ENCODE measurements around the gene TYMP.

TYMP gene

DNA sequence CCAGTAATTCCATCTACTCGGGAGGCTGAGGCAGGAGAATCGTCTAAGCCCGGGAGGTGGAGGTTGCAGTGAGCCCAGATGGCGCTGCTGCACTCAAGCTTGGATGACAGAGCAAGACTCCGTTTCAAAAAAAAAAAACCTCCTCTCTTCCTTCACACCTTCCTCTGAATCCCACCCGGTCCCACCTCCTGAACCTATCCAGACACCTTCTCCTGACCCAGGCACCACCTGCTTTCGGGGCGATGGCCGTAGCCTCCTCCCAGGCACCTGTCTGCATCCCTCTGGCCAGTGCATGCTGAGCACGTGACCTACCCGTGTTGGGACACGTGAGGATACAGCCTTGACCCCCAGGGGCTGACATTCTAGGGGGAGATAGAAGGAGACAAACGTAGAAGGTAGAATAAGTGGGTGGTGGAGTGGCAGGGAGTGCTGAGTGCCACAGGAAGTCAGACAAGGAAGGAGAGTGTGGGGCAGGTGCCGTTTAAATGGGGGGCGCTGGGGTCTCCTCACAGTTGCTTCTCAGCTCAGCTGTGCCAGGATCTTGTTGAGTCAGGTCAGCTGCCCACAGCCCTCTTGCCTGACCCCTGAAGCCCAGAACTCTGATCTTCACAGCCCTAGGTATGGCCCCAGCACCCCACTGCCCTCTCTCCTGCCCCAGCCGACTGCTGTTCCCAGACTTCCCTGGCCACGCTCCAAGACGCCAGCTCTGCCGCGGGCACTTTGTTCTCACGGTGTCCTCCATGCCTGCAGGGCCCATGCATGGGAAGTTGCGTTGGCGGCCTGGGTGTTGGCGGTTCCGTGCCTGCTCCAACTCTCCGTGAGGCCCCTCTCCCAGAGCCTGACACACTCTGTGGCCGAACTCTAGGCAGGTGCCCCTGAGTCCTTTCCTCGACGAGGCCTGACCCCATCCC, 44.3 kb downstream of the TYMP start:
- Histone ChIP-seq H3K36me3 (ENCODE audit: insufficient read depth, low read length) (no peaks in the 10 kb centered on the region; the same call in 1 of the 2 replicates), H3K9me3 (ENCODE audit: low read depth, low read length) (no peaks in the 10 kb centered on the region), H3K9ac (ENCODE audit: insufficient read length) (no peak overlapping the region), H3K4me3 (peak overlapping the region; percentile 14; the same call in 1 of the 2 replicates), H3K27ac (no peak overlapping the region)
- no peak for DNase-seq (ENCODE audit: low read depth, low spot score)
- TF ChIP-seq POLR2AphosphoS5 (IDR thresholded peaks at IDR 0.05; ENCODE audit: borderline replicate concordance, low read depth, low read length) (0 out of 2 replicates have a peak, but pooled peaks have one; percentile 12), EZH2 (IDR thresholded peaks at IDR 0.05) (no peak)

- H3K9ac ChIP-seq (ENCODE audit: insufficient read length): no peak overlapping the region
- no peaks in the 10 kb centered on the region for H3K9me3 ChIP-seq (ENCODE audit: low read depth, low read length)
- no peak for DNase-seq (ENCODE audit: low read depth, low spot score)
- no peak overlapping the region for H3K27ac ChIP-seq
- no peaks in the 10 kb centered on the region; the same call in 1 of the 2 replicates for H3K36me3 ChIP-seq (ENCODE audit: insufficient read depth, low read length)
- no peak overlapping the region for H3K4me3 ChIP-seq
- no peak for TF ChIP-seq EZH2 (IDR thresholded peaks at IDR 0.05)
- TF ChIP-seq FOXP2 (optimal IDR thresholded peaks at IDR 0.05; ENCODE audit: control extremely low read depth, extremely low read length, insufficient read depth): no peak
- no peak for TF ChIP-seq POLR2AphosphoS5 (IDR thresholded peaks at IDR 0.05; ENCODE audit: borderline replicate concordance, low read depth, low read length)
These were observed 45.6 kb downstream of the TYMP start for GRCh38 chr22:50483977-50484853.

DNA sequence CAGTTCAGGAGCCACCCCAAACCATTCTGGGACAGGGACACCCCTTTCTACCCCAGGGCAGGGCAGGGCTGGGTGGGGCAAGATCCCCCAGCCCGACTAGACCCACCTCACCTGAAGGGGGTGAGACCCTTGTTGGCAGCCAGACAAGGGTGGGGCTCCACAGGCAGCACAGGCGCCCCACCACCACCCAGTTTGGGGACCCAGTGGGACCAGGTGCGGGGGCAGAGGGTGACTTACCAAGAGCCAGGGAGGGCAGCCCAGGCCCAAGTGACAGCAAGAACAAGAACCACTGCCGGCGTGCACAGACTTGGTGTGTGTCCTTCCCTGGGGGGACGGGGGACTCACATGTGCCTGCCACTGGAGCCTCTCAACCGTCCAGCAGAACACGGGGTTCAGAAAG, 46.3 kb downstream of the TYMP start:
- TF ChIP-seq EZH2 (IDR thresholded peaks at IDR 0.05) (no peak), POLR2AphosphoS5 (IDR thresholded peaks at IDR 0.05; ENCODE audit: borderline replicate concordance, low read depth, low read length) (no peak), FOXP2 (optimal IDR thresholded peaks at IDR 0.05; ENCODE audit: control extremely low read depth, extremely low read length, insufficient read depth) (no peak)
- Histone ChIP-seq H3K27ac (no peak overlapping the region), H3K9me3 (ENCODE audit: low read depth, low read length) (no peaks in the 10 kb centered on the region), H3K9ac (ENCODE audit: insufficient read length) (no peak overlapping the region), H3K4me3 (no peak overlapping the region), H3K36me3 (ENCODE audit: insufficient read depth, low read length) (no peaks in the 10 kb centered on the region; the same call in 1 of the 2 replicates)
- no peak for DNase-seq (ENCODE audit: low read depth, low spot score)

DNA sequence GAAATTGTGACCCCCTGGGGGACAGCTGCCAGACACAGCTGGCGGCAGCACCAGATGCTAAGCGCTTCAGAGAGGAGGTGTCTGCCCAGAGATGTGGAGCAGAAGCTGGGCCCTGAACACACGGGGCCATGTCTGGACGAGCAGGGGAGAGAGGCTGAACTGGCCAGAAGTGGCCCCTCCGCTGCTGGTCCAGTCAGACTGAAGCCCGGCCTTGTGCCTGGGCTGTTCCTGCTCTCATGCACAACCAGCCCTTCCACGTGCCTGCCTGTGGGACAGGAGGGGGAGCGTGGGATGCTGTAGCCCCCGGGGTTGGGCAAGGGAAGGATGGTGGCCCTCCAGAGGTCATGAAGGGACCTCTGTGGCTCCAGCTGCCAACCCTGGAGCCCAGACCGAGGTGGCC, 46.7 kb downstream of the TYMP start:
- TF ChIP-seq EZH2 (IDR thresholded peaks at IDR 0.05) (no peak), FOXP2 (optimal IDR thresholded peaks at IDR 0.05; ENCODE audit: control extremely low read depth, extremely low read length, insufficient read depth) (no peak), POLR2AphosphoS5 (IDR thresholded peaks at IDR 0.05; ENCODE audit: borderline replicate concordance, low read depth, low read length) (no peak)
- no peak for DNase-seq (ENCODE audit: low read depth, low spot score)
- H3K9me3 ChIP-seq (ENCODE audit: low read depth, low read length): no peaks in the 10 kb centered on the region
- H3K27ac ChIP-seq: no peak overlapping the region
- H3K9ac ChIP-seq (ENCODE audit: insufficient read length): no peak overlapping the region
- H3K36me3 ChIP-seq (ENCODE audit: insufficient read depth, low read length): no peaks in the 10 kb centered on the region; the same call in 1 of the 2 replicates
- H3K4me3 ChIP-seq: peak overlapping the region; percentile 91; the same call in 1 of the 2 replicates

DNA sequence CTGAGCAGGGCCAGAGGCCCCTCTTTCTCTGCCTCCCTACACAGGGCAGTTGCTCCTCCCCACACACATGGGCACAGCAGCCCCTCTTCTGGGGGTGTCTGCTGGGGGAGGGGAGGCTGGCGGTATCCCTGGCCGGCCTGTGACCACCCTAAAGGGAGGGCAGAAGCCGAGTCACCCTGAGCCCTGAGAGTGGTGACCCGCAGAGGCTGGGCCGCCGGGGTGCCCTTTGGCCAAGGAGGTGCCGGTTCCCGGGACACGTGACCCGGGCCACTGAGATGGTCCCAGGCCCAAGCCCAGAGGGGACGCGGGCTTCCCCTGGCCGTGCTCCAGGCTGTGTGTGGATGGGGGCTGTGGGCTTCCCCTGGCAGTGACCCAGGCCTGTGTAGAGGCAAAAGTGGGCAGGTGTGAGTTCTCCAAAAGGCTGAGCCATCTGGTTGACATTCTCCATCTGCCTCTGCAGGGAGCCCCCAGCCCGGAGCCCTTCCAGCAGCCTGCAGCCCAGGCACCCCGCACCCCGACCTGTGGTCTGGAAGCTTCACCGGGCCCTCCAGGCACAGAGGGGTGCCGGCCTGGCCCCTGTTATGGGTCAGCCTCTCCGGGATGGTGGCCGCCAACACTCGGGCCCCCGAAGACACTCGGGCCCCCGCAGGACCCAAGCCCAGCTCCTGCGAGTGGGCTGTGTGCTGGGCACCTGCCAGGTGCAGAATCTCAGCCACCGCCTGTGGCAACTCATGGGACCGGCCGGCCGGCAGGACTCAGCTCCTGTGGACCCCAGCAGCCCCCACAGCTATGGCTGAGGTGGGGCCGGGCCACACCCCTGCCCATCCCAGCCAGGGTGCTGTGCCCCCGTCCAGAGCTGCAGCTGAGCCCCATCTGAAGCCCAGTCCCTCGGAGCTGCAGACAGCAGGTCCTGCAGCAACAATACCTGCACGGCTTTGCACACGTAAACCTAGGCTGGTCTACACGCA, 47.4 kb downstream of the TYMP start:
- no peaks in the 10 kb centered on the region; the same call in 1 of the 2 replicates for H3K36me3 ChIP-seq (ENCODE audit: insufficient read depth, low read length)
- peak overlapping the region; percentile 91 for H3K4me3 ChIP-seq
- peak overlapping the region; percentile 13; the same call in 1 of the 2 replicates for H3K27ac ChIP-seq
- TF ChIP-seq POLR2AphosphoS5 (IDR thresholded peaks at IDR 0.05; ENCODE audit: borderline replicate concordance, low read depth, low read length): no peak
- no peak for TF ChIP-seq EZH2 (IDR thresholded peaks at IDR 0.05)
- TF ChIP-seq FOXP2 (optimal IDR thresholded peaks at IDR 0.05; ENCODE audit: control extremely low read depth, extremely low read length, insufficient read depth): no peak
- no peaks in the 10 kb centered on the region for H3K9me3 ChIP-seq (ENCODE audit: low read depth, low read length)
- no peak for DNase-seq (ENCODE audit: low read depth, low spot score)
- peak overlapping the region; percentile 92 for H3K9ac ChIP-seq (ENCODE audit: insufficient read length)

GRCh38 chr22:50481440-50482106, 48.2 kb downstream of the TYMP start, which contains the start of gene ADM2:
Gene ADM2, plus strand, starts transcription at chr22:50481543. Its CDS starts 305 bp downstream, at chr22:50481848.
- peak within 1 kb of the TSS; percentile 92 for H3K9ac ChIP-seq (ENCODE audit: insufficient read length)
- H3K9me3 ChIP-seq (ENCODE audit: low read depth, low read length): no peaks in the 10 kb centered on the region
- DNase-seq (ENCODE audit: low read depth, low spot score): no peak
- H3K4me3 ChIP-seq: peak within 1 kb of the TSS; percentile 91
- TF ChIP-seq POLR2AphosphoS5 (IDR thresholded peaks at IDR 0.05; ENCODE audit: borderline replicate concordance, low read depth, low read length) (no peak), EZH2 (IDR thresholded peaks at IDR 0.05) (no peak), FOXP2 (optimal IDR thresholded peaks at IDR 0.05; ENCODE audit: control extremely low read depth, extremely low read length, insufficient read depth) (no peak)
- peak within 1 kb of the TSS; percentile 13; the same call in 1 of the 2 replicates for H3K27ac ChIP-seq
- H3K36me3 ChIP-seq (ENCODE audit: insufficient read depth, low read length): no peaks in the 10 kb centered on the region; the same call in 1 of the 2 replicates

- DNase-seq (ENCODE audit: low read depth, low spot score): no peak
- Histone ChIP-seq H3K9ac (ENCODE audit: insufficient read length) (no peak overlapping the region), H3K4me3 (peak overlapping the region; percentile 91), H3K27ac (no peak overlapping the region), H3K9me3 (ENCODE audit: low read depth, low read length) (no peaks in the 10 kb centered on the region), H3K36me3 (ENCODE audit: insufficient read depth, low read length) (no peaks in the 10 kb centered on the region; the same call in 1 of the 2 replicates)
- no peak for TF ChIP-seq EZH2 (IDR thresholded peaks at IDR 0.05)
- TF ChIP-seq POLR2AphosphoS5 (IDR thresholded peaks at IDR 0.05; ENCODE audit: borderline replicate concordance, low read depth, low read length): no peak
- TF ChIP-seq FOXP2 (optimal IDR thresholded peaks at IDR 0.05; ENCODE audit: control extremely low read depth, extremely low read length, insufficient read depth): no peak
These were observed 48.8 kb downstream of the TYMP start for GRCh38 chr22:50481045-50481439.
